ENCODE results near the gene SSNA1.

The SSNA1 gene, protein sequence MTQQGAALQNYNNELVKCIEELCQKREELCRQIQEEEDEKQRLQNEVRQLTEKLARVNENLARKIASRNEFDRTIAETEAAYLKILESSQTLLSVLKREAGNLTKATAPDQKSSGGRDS
- 19.4 to 28.2 (median 23.6) reads per million in 3 donors for total RNA-seq

DNA sequence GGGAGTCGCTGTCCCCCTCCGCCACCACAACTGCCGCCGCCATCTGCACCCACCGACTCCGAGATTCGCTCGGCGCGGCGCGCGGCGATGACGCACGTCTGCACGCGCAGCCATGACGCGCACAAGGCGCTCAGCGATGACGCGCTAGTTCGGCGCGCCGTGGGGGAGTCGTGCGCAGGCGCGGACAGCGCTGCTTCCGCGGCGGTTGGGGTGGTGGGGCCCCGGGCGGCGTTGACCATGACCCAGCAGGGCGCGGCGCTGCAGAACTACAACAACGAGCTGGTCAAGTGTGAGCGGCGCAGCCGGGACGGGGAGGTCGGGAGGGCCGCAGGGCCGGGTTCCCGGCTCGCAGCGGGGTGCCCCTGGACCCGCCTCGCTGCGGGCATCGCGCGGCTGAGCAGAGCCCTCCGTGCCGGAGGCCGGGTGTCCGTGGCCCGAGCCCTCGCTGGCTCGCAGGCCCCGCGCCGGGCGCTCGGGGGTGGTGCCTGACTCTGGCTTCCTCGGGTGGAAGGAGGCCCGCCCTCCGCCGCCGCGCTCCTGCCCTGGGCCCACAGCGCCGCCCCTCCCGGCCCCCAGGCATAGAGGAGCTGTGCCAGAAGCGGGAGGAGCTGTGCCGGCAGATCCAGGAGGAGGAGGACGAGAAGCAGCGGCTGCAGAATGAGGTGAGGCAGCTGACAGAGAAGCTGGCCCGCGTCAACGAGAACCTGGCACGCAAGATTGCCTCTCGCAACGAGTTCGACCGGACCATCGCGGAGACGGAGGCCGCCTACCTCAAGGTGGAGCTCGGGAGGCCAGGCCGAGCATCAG, at the start of gene SSNA1, which contains the start of gene ANAPC2:
Gene SSNA1 (plus strand): TSS at position 187 of the 807 bp plus-strand sequence. CDS start 51 bp downstream, at position 238.
Gene ANAPC2 (minus strand): TSS at position 71 of the 807 bp plus-strand sequence. CDS start 28 bp downstream, at position 43.
- H3K27me3 ChIP-seq (replicated peaks; ENCODE audit: control insufficient read depth, insufficient read depth, low read length, poor library complexity, severe bottlenecking) = no peaks in the 10 kb centered on the region
- H3K4me3 ChIP-seq (ENCODE audit: insufficient read depth, low read depth, low read length, poor library complexity, severe bottlenecking) = peak within 1 kb of the TSS; percentile 88
- DNase-seq = peak; percentile 85 to 89 (median 88)
- no peaks in the 10 kb centered on the region for H3K9me3 ChIP-seq (ENCODE audit: control insufficient read depth, low read length)
- H3K36me3 ChIP-seq (ENCODE audit: control insufficient read depth, insufficient read depth, low read length) = peaks cover 36% of the 10 kb centered on the region
- peak within 1 kb of the TSS; percentile 96 for H3K27ac ChIP-seq (ENCODE audit: insufficient read depth, low read length, poor library complexity, severe bottlenecking)
- H3K4me1 ChIP-seq (ENCODE audit: control insufficient read depth, insufficient read depth, low read length, poor library complexity, severe bottlenecking) = peaks cover 37% of the 10 kb centered on the region

DNA sequence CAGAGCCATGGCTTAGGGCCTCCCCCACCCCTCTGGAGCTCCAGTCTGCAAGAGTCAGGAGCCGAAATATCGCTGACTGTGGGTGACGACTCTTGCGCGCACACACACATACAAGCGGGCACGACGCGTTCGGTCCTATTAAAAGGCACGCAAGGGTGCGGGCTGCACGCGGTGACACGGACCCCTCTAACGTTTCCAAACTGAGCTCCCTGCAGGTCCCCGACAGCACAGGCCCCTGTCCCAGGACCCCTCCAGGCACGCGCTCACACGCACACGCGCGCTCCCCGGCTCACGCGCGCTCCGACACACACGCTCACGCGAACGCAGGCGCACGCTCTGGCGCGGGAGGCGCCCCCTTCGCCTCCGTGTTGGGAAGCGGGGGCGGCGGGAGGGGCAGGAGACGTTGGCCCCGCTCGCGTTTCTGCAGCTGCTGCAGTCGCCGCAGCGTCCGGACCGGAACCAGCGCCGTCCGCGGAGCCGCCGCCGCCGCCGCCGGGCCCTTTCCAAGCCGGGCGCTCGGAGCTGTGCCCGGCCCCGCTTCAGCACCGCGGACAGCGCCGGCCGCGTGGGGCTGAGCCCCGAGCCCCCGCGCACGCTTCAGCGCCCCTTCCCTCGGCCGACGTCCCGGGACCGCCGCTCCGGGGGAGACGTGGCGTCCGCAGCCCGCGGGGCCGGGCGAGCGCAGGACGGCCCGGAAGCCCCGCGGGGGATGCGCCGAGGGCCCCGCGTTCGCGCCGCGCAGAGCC, 49.6 kb upstream of the SSNA1 start, which contains the start of gene GRIN1:
Gene GRIN1 (plus strand): TSS at position 433 of the 746 bp plus-strand sequence. CDS start 333 bp downstream, outside the sequence.
- no peaks in the 10 kb centered on the region for H3K36me3 ChIP-seq (ENCODE audit: control insufficient read depth, insufficient read depth, low read length)
- H3K27me3 ChIP-seq (replicated peaks; ENCODE audit: control insufficient read depth, insufficient read depth, low read length, poor library complexity, severe bottlenecking) = peaks cover 55% of the 10 kb centered on the region
- H3K9me3 ChIP-seq (ENCODE audit: control insufficient read depth, low read length) = no peaks in the 10 kb centered on the region
- DNase-seq = no peak
- peaks cover 3% of the 10 kb centered on the region for H3K4me1 ChIP-seq (ENCODE audit: control insufficient read depth, insufficient read depth, low read length, poor library complexity, severe bottlenecking)
- no peak within 1 kb of the TSS for H3K27ac ChIP-seq (ENCODE audit: insufficient read depth, low read length, poor library complexity, severe bottlenecking)
- no peak within 1 kb of the TSS for H3K4me3 ChIP-seq (ENCODE audit: insufficient read depth, low read depth, low read length, poor library complexity, severe bottlenecking)

DNA sequence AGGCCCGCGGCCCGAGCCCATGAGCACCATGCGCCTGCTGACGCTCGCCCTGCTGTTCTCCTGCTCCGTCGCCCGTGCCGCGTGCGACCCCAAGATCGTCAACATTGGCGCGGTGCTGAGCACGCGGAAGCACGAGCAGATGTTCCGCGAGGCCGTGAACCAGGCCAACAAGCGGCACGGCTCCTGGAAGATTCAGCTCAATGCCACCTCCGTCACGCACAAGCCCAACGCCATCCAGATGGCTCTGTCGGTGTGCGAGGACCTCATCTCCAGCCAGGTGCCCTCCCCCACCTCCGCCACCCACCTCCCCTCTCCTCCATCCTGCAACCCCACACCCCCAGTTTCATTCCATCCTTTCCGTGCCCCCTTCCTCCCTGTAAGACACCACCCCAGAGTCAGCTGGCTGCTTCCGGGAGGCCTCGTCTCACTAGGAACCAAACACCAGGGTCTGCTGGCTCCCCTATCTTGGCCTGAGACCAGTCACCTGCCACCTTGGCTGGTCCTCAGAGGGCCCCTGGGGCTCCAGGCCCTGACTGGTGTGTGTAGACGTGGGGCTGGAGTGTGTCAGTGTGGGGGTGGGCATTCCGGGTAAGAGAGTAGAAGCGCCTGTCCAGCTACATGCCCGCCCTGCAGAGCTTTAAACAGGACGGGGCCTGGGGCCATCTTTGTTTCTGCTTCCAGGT, 48.9 kb upstream of the SSNA1 start:
- Histone ChIP-seq H3K9me3 (ENCODE audit: control insufficient read depth, low read length) (no peaks in the 10 kb centered on the region), H3K4me1 (ENCODE audit: control insufficient read depth, insufficient read depth, low read length, poor library complexity, severe bottlenecking) (peaks cover 3% of the 10 kb centered on the region), H3K36me3 (ENCODE audit: control insufficient read depth, insufficient read depth, low read length) (no peaks in the 10 kb centered on the region), H3K4me3 (ENCODE audit: insufficient read depth, low read depth, low read length, poor library complexity, severe bottlenecking) (no peak overlapping the region), H3K27ac (ENCODE audit: insufficient read depth, low read length, poor library complexity, severe bottlenecking) (no peak overlapping the region), H3K27me3 (replicated peaks; ENCODE audit: control insufficient read depth, insufficient read depth, low read length, poor library complexity, severe bottlenecking) (peaks cover 55% of the 10 kb centered on the region)
- no peak for DNase-seq

DNA sequence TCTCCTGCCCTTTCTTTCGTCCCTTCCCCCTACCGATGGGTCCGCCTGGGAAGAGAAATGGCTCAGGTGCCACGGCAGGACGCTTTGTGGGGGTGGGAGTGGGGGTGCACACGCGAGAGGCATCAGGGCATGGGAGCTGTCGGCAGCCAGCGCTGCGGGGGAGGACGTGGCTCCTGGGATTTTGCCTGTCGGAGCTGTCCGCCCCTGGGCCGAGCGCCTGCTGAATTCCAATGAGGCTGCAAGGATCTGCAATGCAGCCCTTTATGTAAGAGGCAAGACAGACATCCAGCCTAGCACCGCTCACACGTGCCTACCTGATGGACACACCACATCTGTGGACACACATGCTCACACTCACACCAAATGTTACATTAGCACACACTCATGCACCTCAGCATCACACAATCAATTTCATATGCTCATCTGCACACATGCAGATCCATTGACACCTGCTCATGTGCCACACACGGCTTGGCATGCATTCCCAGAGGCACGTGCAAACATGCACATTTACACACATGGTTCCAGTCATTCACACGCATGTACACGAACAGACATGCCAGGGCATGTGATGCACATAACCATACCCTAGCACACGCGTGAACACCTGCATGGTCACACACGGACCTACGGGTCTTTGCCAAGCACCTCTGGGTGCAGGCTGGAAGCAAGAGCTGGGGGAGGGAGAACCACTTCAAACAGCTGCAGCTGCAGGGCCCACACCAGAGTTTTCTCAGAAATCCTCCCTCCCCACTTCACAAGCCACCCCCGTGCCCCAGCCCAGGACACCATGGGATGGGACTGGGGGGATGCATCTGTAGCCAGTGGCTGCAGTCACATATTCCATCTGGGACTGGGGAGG, 48.1 kb upstream of the SSNA1 start:
- no peak overlapping the region for H3K4me3 ChIP-seq (ENCODE audit: insufficient read depth, low read depth, low read length, poor library complexity, severe bottlenecking)
- peaks cover 3% of the 10 kb centered on the region for H3K4me1 ChIP-seq (ENCODE audit: control insufficient read depth, insufficient read depth, low read length, poor library complexity, severe bottlenecking)
- no peak for DNase-seq
- H3K9me3 ChIP-seq (ENCODE audit: control insufficient read depth, low read length) = no peaks in the 10 kb centered on the region
- H3K36me3 ChIP-seq (ENCODE audit: control insufficient read depth, insufficient read depth, low read length) = no peaks in the 10 kb centered on the region
- no peak overlapping the region for H3K27ac ChIP-seq (ENCODE audit: insufficient read depth, low read length, poor library complexity, severe bottlenecking)
- peaks cover 55% of the 10 kb centered on the region for H3K27me3 ChIP-seq (replicated peaks; ENCODE audit: control insufficient read depth, insufficient read depth, low read length, poor library complexity, severe bottlenecking)

DNA sequence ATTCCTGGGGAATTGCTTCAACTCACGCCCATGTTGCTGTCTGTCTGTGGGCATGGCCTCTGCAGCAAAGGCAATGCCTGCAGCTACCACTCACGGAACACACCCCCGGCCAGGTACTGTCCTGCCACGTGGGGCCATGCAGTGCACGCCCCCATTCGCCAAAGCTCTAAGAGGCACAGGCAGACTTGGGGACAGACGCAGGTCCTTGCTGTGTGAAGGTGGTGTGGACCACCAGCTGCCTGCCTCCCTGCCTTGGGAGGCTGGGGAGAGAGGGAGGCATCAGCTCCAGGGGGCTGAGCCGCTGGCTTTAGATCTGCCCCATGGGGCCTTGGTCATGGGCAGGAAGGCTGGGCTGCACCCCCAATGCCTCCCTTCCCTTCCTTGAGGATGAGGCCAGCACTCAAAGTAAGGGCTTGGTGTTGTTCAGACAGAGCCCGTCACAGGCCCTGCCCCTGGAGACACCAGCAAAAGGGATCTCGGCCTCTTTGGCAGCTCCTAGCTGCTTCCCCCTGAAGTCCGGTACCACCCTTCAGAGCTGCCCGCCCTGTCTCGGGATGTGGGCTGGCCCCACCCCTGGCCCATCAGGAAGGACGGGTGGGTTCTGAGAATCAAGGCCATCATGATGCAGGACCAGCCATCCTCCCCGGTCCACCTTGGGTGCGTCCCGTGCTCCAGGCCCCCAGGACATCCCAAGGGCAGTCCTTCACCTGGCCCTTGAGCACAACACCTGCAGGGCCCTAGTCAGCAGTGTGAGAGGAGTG, 47.2 kb upstream of the SSNA1 start:
- no peak for DNase-seq
- Histone ChIP-seq H3K36me3 (ENCODE audit: control insufficient read depth, insufficient read depth, low read length) (no peaks in the 10 kb centered on the region), H3K9me3 (ENCODE audit: control insufficient read depth, low read length) (no peaks in the 10 kb centered on the region), H3K4me3 (ENCODE audit: insufficient read depth, low read depth, low read length, poor library complexity, severe bottlenecking) (no peak overlapping the region), H3K27ac (ENCODE audit: insufficient read depth, low read length, poor library complexity, severe bottlenecking) (no peak overlapping the region), H3K4me1 (ENCODE audit: control insufficient read depth, insufficient read depth, low read length, poor library complexity, severe bottlenecking) (peaks cover 3% of the 10 kb centered on the region), H3K27me3 (replicated peaks; ENCODE audit: control insufficient read depth, insufficient read depth, low read length, poor library complexity, severe bottlenecking) (peaks cover 55% of the 10 kb centered on the region)

DNA sequence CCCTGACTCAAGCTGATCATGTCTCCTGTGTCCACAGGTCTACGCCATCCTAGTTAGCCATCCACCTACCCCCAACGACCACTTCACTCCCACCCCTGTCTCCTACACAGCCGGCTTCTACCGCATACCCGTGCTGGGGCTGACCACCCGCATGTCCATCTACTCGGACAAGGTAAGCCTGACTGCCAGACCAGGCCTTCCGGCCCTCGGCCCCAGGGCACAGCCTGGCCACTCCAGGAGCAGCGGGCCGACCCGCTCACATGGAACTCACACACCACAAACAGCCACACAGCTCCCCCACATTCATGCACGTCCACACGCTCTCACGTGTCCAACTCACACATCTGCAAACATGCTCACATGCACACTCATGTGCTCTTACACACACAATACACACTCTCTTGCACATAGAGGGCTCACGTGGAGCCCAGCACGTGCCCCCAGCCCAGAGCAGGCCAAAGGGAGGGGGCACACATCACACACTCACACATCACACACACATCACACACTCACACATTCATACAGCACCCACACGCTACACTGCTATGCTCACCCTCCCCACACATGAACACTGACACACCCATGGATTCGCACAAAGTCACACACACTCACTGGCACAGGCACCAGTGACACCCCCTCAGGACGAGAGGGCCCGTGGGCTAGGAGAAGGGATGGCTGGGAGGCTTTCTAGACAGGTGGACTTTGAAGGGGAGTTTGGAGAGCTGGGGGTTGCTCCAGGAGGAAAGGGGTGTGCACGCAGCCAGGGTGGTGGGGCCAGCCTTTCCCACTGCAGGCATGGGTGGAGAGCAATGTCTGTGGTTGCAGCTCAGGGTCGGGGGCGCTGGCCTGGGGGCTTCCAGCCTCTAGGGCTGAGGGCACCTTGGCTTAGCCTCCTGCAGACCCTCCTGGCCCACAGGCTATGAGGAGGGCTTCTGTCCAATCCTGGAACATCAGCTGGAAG, 46.2 kb upstream of the SSNA1 start:
- Histone ChIP-seq H3K36me3 (ENCODE audit: control insufficient read depth, insufficient read depth, low read length) (no peaks in the 10 kb centered on the region), H3K4me1 (ENCODE audit: control insufficient read depth, insufficient read depth, low read length, poor library complexity, severe bottlenecking) (peaks cover 3% of the 10 kb centered on the region), H3K27me3 (replicated peaks; ENCODE audit: control insufficient read depth, insufficient read depth, low read length, poor library complexity, severe bottlenecking) (peaks cover 53% of the 10 kb centered on the region), H3K4me3 (ENCODE audit: insufficient read depth, low read depth, low read length, poor library complexity, severe bottlenecking) (no peak overlapping the region), H3K27ac (ENCODE audit: insufficient read depth, low read length, poor library complexity, severe bottlenecking) (no peak overlapping the region), H3K9me3 (ENCODE audit: control insufficient read depth, low read length) (no peaks in the 10 kb centered on the region)
- no peak for DNase-seq

DNA sequence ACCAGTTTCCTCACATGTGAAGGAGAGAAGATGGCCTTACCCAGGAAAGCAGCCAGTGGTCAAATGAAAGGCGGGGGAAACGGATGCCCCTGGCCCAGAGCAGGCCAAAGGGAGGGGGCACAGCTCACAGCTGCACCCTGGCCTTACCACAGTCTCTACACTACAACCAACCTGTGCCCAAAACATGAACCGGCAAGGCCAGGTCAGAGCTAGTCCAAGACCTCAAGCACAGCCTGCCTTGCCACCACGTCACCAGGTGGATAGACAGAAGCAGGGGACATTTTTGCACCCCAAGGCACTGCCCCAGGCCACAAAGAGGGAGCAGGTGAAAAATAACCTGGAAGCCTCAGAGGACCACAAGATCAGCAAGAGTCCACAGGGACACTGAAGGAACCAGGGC, 45.0 kb upstream of the SSNA1 start:
- Histone ChIP-seq H3K4me1 (ENCODE audit: control insufficient read depth, insufficient read depth, low read length, poor library complexity, severe bottlenecking) (peaks cover 3% of the 10 kb centered on the region), H3K9me3 (ENCODE audit: control insufficient read depth, low read length) (no peaks in the 10 kb centered on the region), H3K27me3 (replicated peaks; ENCODE audit: control insufficient read depth, insufficient read depth, low read length, poor library complexity, severe bottlenecking) (peaks cover 41% of the 10 kb centered on the region), H3K36me3 (ENCODE audit: control insufficient read depth, insufficient read depth, low read length) (no peaks in the 10 kb centered on the region), H3K4me3 (ENCODE audit: insufficient read depth, low read depth, low read length, poor library complexity, severe bottlenecking) (no peak overlapping the region), H3K27ac (ENCODE audit: insufficient read depth, low read length, poor library complexity, severe bottlenecking) (no peak overlapping the region)
- DNase-seq = no peak
